ENCODE results near the gene RPS16.

The RPS16 gene

DNA sequence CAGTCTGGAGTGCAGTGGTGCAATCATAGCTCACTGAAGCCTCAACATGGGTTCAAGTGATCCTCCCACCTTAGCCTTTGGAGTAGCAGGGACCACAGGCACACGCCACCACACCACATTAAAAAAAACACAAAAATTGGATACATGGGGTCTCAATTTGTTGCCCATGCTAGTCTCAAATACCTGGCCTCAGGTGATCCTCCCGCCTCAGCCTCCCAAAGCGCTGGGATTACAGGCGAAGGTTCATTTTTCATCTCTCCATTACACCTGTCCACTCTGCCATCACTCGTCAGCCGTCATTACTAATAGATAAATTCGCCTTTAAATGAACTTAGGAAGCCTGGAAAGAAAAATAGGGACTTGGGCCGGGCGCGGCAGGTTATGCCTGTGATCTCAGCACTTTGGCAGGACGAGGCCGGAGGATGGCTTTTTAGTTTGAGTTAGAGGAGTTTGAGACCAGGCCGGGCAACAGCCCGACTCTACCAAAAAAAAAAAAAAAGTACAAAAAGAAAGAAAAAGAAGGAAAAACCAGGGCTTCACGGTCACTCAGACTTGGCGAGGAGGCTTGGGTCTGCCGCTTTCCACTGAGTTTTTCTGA lies 8.9 kb upstream of the RPS16 start (continued):
- no peak for TF ChIP-seq REPIN1 (tag by site-specific recombination; IDR thresholded peaks at IDR 0.05; ENCODE audit: low read depth)
- no peak for TF ChIP-seq ZNF629 (tag by site-specific recombination; IDR thresholded peaks at IDR 0.05)
- no peak for TF ChIP-seq ZNF658 (tag by site-specific recombination; IDR thresholded peaks at IDR 0.05)
- TF ChIP-seq ZNF24 (tag by site-specific recombination; IDR thresholded peaks at IDR 0.05): no peak
- TF ChIP-seq KLF16 (tag by site-specific recombination; IDR thresholded peaks at IDR 0.05): no peak
- TF ChIP-seq ZNF473 (tag by site-specific recombination; IDR thresholded peaks at IDR 0.05): no peak
- no peak for TF ChIP-seq ZNF202 (tag by site-specific recombination; IDR thresholded peaks at IDR 0.05; ENCODE audit: borderline replicate concordance)
- no peak for TF ChIP-seq ZNF426 (tag by site-specific recombination; IDR thresholded peaks at IDR 0.05)
- no peak for TF ChIP-seq ZNF10 (tag by site-specific recombination; IDR thresholded peaks at IDR 0.05)
- no peak for TF ChIP-seq SP3 (tag by site-specific recombination; IDR thresholded peaks at IDR 0.05)
- TF ChIP-seq OVOL3 (tag by site-specific recombination; IDR thresholded peaks at IDR 0.05): no peak
- TF ChIP-seq, protein P1, sequence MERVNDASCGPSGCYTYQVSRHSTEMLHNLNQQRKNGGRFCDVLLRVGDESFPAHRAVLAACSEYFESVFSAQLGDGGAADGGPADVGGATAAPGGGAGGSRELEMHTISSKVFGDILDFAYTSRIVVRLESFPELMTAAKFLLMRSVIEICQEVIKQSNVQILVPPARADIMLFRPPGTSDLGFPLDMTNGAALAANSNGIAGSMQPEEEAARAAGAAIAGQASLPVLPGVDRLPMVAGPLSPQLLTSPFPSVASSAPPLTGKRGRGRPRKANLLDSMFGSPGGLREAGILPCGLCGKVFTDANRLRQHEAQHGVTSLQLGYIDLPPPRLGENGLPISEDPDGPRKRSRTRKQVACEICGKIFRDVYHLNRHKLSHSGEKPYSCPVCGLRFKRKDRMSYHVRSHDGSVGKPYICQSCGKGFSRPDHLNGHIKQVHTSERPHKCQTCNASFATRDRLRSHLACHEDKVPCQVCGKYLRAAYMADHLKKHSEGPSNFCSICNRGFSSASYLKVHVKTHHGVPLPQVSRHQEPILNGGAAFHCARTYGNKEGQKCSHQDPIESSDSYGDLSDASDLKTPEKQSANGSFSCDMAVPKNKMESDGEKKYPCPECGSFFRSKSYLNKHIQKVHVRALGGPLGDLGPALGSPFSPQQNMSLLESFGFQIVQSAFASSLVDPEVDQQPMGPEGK (tag by site-specific recombination; IDR thresholded peaks at IDR 0.05): no peak
- no peak for TF ChIP-seq RBAK (tag by site-specific recombination; IDR thresholded peaks at IDR 0.05)
- no peak for TF ChIP-seq GLIS2 (tag by site-specific recombination; IDR thresholded peaks at IDR 0.05)
- 0 out of 2 replicates have a peak, but pooled peaks have one; percentile 8 for TF ChIP-seq BCL11A (tag by site-specific recombination; IDR thresholded peaks at IDR 0.05; ENCODE audit: low read depth)
- TF ChIP-seq ZNF18 (tag by site-specific recombination; IDR thresholded peaks at IDR 0.05): no peak
- TF ChIP-seq ZNF585B (tag by site-specific recombination; IDR thresholded peaks at IDR 0.05): no peak
- TF ChIP-seq AEBP2 (tag by site-specific recombination; IDR thresholded peaks at IDR 0.05; ENCODE audit: borderline replicate concordance): no peak
- no peak for TF ChIP-seq ZNF830 (tag by site-specific recombination; IDR thresholded peaks at IDR 0.05; ENCODE audit: low read depth)
- no peak for TF ChIP-seq HOXD13 (CRISPR knock-in tag; IDR thresholded peaks at IDR 0.05; ENCODE audit: borderline replicate concordance)
- no peak for TF ChIP-seq ZNF335 (tag by site-specific recombination; conservative IDR thresholded peaks at IDR 0.05)
- TF ChIP-seq PRDM6 (tag by site-specific recombination; IDR thresholded peaks at IDR 0.05): no peak
- TF ChIP-seq ZNF792 (tag by site-specific recombination; IDR thresholded peaks at IDR 0.05): no peak
- TF ChIP-seq ZNF394 (tag by site-specific recombination; IDR thresholded peaks at IDR 0.05; ENCODE audit: borderline replicate concordance): peak; percentile 37; the same call in 1 of the 2 replicates
- TF ChIP-seq ZBTB48 (tag by site-specific recombination; IDR thresholded peaks at IDR 0.05): no peak
- peak; percentile 18; the same call in 1 of the 2 replicates for TF ChIP-seq KLF17 (tag by site-specific recombination; IDR thresholded peaks at IDR 0.05)
- no peak for TF ChIP-seq ZNF174 (tag by site-specific recombination; IDR thresholded peaks at IDR 0.05)
- TF ChIP-seq ZNF223 (tag by site-specific recombination; IDR thresholded peaks at IDR 0.05): no peak
- no peak for TF ChIP-seq YY1 (tag by site-specific recombination; IDR thresholded peaks at IDR 0.05)
- TF ChIP-seq ZNF624 (tag by site-specific recombination; IDR thresholded peaks at IDR 0.05): no peak
- TF ChIP-seq, protein P2, sequence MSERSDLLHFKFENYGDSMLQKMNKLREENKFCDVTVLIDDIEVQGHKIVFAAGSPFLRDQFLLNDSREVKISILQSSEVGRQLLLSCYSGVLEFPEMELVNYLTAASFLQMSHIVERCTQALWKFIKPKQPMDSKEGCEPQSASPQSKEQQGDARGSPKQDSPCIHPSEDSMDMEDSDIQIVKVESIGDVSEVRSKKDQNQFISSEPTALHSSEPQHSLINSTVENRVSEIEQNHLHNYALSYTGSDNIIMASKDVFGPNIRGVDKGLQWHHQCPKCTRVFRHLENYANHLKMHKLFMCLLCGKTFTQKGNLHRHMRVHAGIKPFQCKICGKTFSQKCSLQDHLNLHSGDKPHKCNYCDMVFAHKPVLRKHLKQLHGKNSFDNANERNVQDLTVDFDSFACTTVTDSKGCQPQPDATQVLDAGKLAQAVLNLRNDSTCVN (tag by site-specific recombination; optimal IDR thresholded peaks at IDR 0.05): no peak
